GM18505 (cell line): Measurements from ENCODE around the gene INPP5D.
"Not testable (repeated sequence)": the region's sequence is repeated elsewhere in the genome, so short reads cannot be mapped to it uniquely, and the experiment has no call there.

ENCODE experiments used
- ATAC-seq: cut with Tn5 transposase; IDR thresholded peaks from one replicate; pipeline ENCODE4 v1.9.1; 2021; ENCODE audit not compliant: unreplicated experiment
- POLR2A ChIP-seq: IDR thresholded peaks from 4 replicates; pipeline ENCODE4 v1.6.1; 2011; ENCODE audit warnings: borderline replicate concordance; ENCODE audit not compliant: insufficient read depth, insufficient read length; ENCODE audit errors: extremely low read depth

INPP5D gene

GRCh38 chr2:233120459-233120858, 60.3 kb downstream of the INPP5D start:
- no peak for ATAC-seq
- TF ChIP-seq POLR2A: no peak

GRCh38 chr2:233121856-233122255, 61.7 kb downstream of the INPP5D start:
- TF ChIP-seq POLR2A: no peak
- no peak for ATAC-seq

DNA sequence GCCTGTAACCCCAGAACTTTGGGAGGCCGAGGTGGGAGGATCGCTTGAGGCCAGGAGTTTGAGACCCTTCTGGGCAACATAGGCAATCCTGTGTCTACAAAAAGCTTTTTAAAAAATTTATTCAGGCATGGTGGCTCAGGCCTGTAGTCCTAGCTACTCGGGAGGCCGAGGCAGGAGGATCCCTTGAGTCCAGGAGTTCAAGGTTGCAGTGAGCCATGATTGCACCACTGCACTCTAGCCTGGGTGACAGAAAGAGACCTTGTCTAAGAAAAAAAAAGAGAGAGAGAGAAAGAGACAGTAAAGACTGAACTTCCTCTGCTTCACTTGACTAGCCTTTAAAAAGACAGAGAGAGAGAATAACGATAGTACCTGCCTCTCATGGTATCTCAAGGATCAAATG, 62.4 kb downstream of the INPP5D start:
- ATAC-seq: no peak
- no peak for TF ChIP-seq POLR2A

GRCh38 chr2:233123576-233123975, 63.4 kb downstream of the INPP5D start:
- ATAC-seq: not testable (repeated sequence)

DNA sequence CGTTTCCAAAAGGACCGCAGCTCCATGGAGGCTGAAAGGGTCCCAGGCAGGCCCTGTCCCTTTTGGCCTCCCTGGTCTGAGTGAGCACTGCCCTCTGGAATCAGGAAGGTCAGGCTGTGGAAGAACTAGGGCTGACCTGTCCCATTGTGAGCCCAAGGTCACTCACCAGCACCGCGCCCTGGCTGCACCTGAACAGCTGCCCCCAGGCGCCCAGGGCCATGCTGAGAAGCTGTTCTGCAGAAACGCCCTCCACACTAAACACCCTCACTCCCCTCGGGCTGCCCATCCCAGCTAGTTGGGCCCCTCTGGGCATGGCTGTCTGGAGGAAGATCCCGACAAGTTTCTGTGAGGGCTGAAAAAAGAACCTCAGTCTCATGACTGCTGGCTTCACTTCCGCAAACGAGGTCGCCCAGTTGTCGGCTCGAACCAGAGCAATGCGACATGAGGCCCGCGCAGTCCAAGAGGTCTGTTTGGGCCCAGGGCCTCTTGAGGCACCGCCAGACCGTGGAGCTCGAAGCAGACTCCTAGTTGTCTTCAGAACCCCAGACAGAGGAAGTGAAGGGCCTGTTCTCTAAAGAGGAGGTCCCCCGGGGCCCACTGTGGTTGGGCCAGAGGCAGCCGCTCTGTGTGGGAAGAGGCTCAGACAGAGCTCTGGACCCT, 64.4 kb downstream of the INPP5D start:
- peak; percentile 41 for TF ChIP-seq POLR2A
- peak; percentile 83 for ATAC-seq

- TF ChIP-seq POLR2A: no peak
Measured at GRCh38 chr2:233125455-233126065, 65.4 kb downstream of the INPP5D start.

DNA sequence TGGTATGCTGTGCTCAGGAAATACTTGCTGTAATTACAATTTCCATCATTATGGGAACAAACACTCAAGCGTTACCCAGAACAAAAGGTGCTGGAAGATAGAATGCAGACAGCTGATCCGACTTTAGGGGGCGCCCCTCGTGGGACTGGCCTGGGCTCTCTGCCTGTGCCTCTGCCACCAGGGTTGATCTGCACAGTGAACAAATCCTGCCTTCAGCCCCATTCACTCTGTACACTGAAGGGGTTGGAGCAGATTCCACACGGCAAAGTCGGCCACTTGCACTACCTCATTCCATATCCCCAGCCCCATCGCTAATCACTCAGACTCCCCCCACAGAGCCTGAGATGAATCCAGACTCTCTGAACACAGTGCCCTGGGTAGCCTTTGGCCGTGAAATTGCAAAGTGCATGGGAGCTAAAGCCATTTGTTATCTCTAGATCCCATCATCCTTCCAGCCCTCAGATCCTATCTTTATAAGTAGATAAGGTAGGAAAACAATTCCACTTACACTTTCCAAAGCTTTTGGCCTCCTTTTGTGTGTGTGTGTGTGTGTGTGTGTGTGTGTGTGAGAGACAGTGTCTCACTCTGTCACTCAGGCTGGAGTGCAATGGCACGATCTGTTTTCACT, 69.3 kb downstream of the INPP5D start:
- ATAC-seq: no peak
- TF ChIP-seq POLR2A: no peak

More at GRCh38 chr2:233125455-233126065, 65.4 kb downstream of the INPP5D start:
- ATAC-seq: no peak

- TF ChIP-seq POLR2A: no peak
- no peak for ATAC-seq
Measured at GRCh38 chr2:233130024-233130423, 69.9 kb downstream of the INPP5D start.

GRCh38 chr2:233130481-233131020, 70.4 kb downstream of the INPP5D start:
- no peak for TF ChIP-seq POLR2A

DNA sequence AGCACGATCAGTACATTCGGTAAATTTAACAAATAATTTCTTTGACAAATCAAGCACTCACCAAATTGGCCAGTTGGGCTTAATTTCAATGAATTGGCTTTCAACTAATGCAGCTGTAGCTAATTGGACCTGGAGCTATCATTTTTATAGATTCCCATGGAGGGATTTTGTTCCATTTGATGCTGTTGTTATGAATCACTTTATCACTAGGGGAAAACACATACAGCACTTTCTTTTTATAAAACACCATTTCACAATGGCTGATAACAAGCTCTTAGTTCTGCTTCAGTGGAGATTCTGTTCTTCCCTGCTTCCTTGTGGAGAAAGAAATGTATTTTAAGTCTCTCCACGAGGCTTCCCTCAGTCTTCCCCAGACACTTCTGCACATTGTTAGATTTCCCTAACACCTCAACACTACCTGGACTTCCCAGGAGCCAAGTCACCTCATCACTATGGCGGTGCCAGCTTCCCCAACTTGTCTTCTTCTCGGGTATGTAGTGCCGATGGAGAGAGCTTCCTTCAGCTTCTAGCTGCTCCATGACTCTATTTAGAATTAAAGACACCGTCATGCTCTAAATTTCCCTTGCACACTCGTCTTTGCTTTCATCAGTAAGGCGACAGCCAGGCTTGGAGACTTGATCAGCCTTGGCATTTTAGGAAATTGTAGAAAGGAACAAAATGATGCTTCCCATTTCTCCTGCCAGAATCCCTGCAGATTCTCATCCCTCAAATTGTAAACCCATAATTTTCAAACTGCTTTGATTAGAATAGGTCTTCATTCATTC, 72.0 kb downstream of the INPP5D start:
- no peak for TF ChIP-seq POLR2A
- no peak for ATAC-seq

More at GRCh38 chr2:233130481-233131020, 70.4 kb downstream of the INPP5D start:
- ATAC-seq: no peak

GRCh38 chr2:233133239-233133638, 73.1 kb downstream of the INPP5D start:
- ATAC-seq: no peak
- no peak for TF ChIP-seq POLR2A

- ATAC-seq: no peak
- no peak for TF ChIP-seq POLR2A
Measured at GRCh38 chr2:233135421-233135820, 75.3 kb downstream of the INPP5D start.

GRCh38 chr2:233137040-233137439, 76.9 kb downstream of the INPP5D start:
- no peak for ATAC-seq
- no peak for TF ChIP-seq POLR2A
